Body of pancreas (tissue), 4 donors: ENCODE results near the gene AGPS. TPM values are rescaled to one million over a fixed set of nuclear protein-coding genes. Genes with fewer than 3 reads are reported as not detected.

Experiments used
- ATAC-seq: fragments of 150-250 bp; one replicate; pipeline ENCODE4 v1.9.1; 2016
- DNase-seq, 4 donors: peaks; one replicate each; pipeline ENCODE4 v3.0.0-alpha.2; 2019
- H3K27ac ChIP-seq, 4 donors: fragments of 200-600 bp; sonication (generic); 1 replicate in 3 of 4; 2 replicates in 1 of 4; pipeline versions ENCODE4 v1.5.1 to v1.6.1; 2016 to 2019; ENCODE audit warnings: mild to moderate bottlenecking in 1 of 4, mixed read lengths in 1 of 4, moderate library complexity in 1 of 4
- H3K27me3 ChIP-seq, 2 donors: fragments of 200-600 bp; sonication (generic); one replicate each; pipeline ENCODE4 v1.6.0; 2016; ENCODE audit warnings: mild to moderate bottlenecking in 1 of 2
- H3K36me3 ChIP-seq, 2 donors: fragments of 200-600 bp; sonication (generic); replicated peaks in 1 of 2; 2 replicates each; pipeline ENCODE4 v1.5.1; 2016; ENCODE audit warnings: low read depth in 2 of 2; ENCODE audit not compliant: insufficient read depth in 1 of 2
- H3K4me1 ChIP-seq: fragments of 200-600 bp; sonication (generic); one replicate; pipeline ENCODE4 v1.6.0; 2016
- H3K4me3 ChIP-seq, 2 donors: fragments of 200-600 bp; sonication (generic); 1 replicate in 1 of 2; 2 replicates in 1 of 2; pipeline ENCODE4 v1.5.1; 2016 to 2019
- H3K9me3 ChIP-seq, 3 donors: fragments of 200-600 bp; sonication (generic); 1 replicate in 2 of 3; 2 replicates in 1 of 3; pipeline ENCODE4 v1.5.1; 2016
- CTCF ChIP-seq, 7 experiments: fragments of 450-650 bp in 4 of 7; fragments of 200-600 bp in 3 of 7; sonication (generic) in 3 of 7; IDR thresholded peaks; one replicate each; pipeline ENCODE4 v1.5.1; 2016 to 2019; ENCODE audit warnings: antibody characterized with exemption in 7 of 7
- POLR2A ChIP-seq, 3 donors: fragments of 450-650 bp; IDR thresholded peaks; one replicate each; pipeline ENCODE4 v1.6.1; 2016; ENCODE audit warnings: antibody characterized with exemption in 3 of 3, mild to moderate bottlenecking in 2 of 3
- WGBS, 2 donors: methylation state at CpG; one replicate each; pipeline ENCODE4 v1.1.5; 2017; 5-methylcytosine and 5-hydroxymethylcytosine counted together
- intact Hi-C: fragments of 100-400 bp; cut with DNase I; formaldehyde crosslinking; loops from one replicate; pipeline ENCODE4 v1.15.1; 2023
- total RNA-seq, 2 donors: library from RNA; depleted of rRNA; stranded (reverse); fragments of >200 nt; gene quantifications; one replicate each; pipeline ENCODE4 v1.1.0, GENCODE V29; 2016

AGPS gene
- total RNA-seq, 2 donors from 2014 or later, result 18.4 to 57.7 TPM

GRCh38 chr2:177579486-177580036, 187.0 kb downstream of the AGPS start:
- H3K4me1 ChIP-seq, result no peaks in the 10 kb centered on the region
- H3K36me3 ChIP-seq, result no peaks in the 10 kb centered on the region
- no peak for ATAC-seq
- H3K27ac ChIP-seq, result no peak overlapping the region
- no peaks in the 10 kb centered on the region for H3K27me3 ChIP-seq
- TF ChIP-seq CTCF (IDR thresholded peaks at IDR 0.05) (no peak), POLR2A (IDR thresholded peaks at IDR 0.05) (no peak)
- intact Hi-C loops, result no loop called here
- no peak for DNase-seq
- H3K4me3 ChIP-seq, result no peak overlapping the region
- whole genome bisulfite sequencing, 2 donors, result 65 to 82% methylated on average over 3 of the region's 3 CpGs
- no peaks in the 10 kb centered on the region for H3K9me3 ChIP-seq

- WGBS, 2 donors, result 67 to 88% methylated on average over 1 of the region's 1 CpG
- ATAC-seq (no peak), DNase-seq (no peak)
- H3K27ac ChIP-seq, result no peak overlapping the region
- no peak overlapping the region for H3K4me3 ChIP-seq
- TF ChIP-seq CTCF (IDR thresholded peaks at IDR 0.05) (no peak), POLR2A (IDR thresholded peaks at IDR 0.05) (no peak)
- H3K27me3 ChIP-seq, result no peaks in the 10 kb centered on the region
- H3K9me3 ChIP-seq, result no peaks in the 10 kb centered on the region
- peaks cover 13% of the 10 kb centered on the region for H3K4me1 ChIP-seq
- H3K36me3 ChIP-seq, result no peaks in the 10 kb centered on the region
- intact Hi-C loops, result no loop called here
Observed at GRCh38 chr2:177582000-177582399, 189.4 kb downstream of the AGPS start.

GRCh38 chr2:177584030-177584692, 191.6 kb downstream of the AGPS start:
- WGBS, 2 donors, result 91% methylated on average over 6 of the region's 6 CpGs
- Histone ChIP-seq H3K4me1 (peaks cover 13% of the 10 kb centered on the region), H3K36me3 (no peaks in the 10 kb centered on the region), H3K27me3 (no peaks in the 10 kb centered on the region), H3K27ac (no peak overlapping the region), H3K9me3 (no peaks in the 10 kb centered on the region), H3K4me3 (no peak overlapping the region)
- ATAC-seq, result no peak
- no peak for DNase-seq
- TF ChIP-seq POLR2A (IDR thresholded peaks at IDR 0.05), result no peak
- TF ChIP-seq CTCF (IDR thresholded peaks at IDR 0.05), result no peak
- intact Hi-C loops, result no loop called here

GRCh38 chr2:177585234-177585863, 192.8 kb downstream of the AGPS start:
- no peaks in the 10 kb centered on the region for H3K27me3 ChIP-seq
- H3K36me3 ChIP-seq, result no peaks in the 10 kb centered on the region
- no peak overlapping the region for H3K4me3 ChIP-seq
- peak; percentile 94 for ATAC-seq
- no peaks in the 10 kb centered on the region for H3K9me3 ChIP-seq
- intact Hi-C loops, result no loop called here
- WGBS, 2 donors, result 35 to 50% methylated on average over 5 of the region's 5 CpGs
- DNase-seq, result peak; percentile 64 to 85 (median 78)
- TF ChIP-seq POLR2A (IDR thresholded peaks at IDR 0.05), result no peak
- no peak for TF ChIP-seq CTCF (IDR thresholded peaks at IDR 0.05)
- H3K27ac ChIP-seq, result peak overlapping the region in 3 of 4 donors; percentile 35 to 56 (median 45)
- peaks cover 13% of the 10 kb centered on the region for H3K4me1 ChIP-seq
